ENCODE results near the gene MAN1B1.

The MAN1B1 gene

DNA sequence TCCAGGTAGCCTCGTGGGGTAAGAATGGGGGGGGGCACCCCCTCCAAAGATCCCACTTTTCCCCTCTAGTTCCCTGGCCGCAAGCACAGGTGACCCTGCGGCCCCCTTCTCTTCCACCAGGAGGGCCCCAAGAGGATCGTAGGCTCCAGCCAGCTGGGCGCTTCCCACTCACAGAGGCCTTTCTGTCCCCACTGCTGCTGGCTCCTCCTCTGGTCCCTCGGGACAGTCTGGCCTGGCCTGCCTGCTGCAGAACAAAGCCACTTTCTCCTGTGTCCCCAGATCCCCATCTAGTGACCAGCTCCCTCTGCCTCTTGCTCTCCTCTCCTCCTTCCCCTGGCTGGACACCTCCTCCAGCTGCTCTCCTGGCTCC is 15.9 kb upstream of the MAN1B1 start:
- TF ChIP-seq, protein P1, sequence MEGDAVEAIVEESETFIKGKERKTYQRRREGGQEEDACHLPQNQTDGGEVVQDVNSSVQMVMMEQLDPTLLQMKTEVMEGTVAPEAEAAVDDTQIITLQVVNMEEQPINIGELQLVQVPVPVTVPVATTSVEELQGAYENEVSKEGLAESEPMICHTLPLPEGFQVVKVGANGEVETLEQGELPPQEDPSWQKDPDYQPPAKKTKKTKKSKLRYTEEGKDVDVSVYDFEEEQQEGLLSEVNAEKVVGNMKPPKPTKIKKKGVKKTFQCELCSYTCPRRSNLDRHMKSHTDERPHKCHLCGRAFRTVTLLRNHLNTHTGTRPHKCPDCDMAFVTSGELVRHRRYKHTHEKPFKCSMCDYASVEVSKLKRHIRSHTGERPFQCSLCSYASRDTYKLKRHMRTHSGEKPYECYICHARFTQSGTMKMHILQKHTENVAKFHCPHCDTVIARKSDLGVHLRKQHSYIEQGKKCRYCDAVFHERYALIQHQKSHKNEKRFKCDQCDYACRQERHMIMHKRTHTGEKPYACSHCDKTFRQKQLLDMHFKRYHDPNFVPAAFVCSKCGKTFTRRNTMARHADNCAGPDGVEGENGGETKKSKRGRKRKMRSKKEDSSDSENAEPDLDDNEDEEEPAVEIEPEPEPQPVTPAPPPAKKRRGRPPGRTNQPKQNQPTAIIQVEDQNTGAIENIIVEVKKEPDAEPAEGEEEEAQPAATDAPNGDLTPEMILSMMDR (IDR thresholded peaks at IDR 0.05; ENCODE audit: insufficient read depth, missing control alignments): no peak
- FAIRE-seq: no peak
- no peak for DNase-seq (ENCODE audit: insufficient read length, low spot score)

DNA sequence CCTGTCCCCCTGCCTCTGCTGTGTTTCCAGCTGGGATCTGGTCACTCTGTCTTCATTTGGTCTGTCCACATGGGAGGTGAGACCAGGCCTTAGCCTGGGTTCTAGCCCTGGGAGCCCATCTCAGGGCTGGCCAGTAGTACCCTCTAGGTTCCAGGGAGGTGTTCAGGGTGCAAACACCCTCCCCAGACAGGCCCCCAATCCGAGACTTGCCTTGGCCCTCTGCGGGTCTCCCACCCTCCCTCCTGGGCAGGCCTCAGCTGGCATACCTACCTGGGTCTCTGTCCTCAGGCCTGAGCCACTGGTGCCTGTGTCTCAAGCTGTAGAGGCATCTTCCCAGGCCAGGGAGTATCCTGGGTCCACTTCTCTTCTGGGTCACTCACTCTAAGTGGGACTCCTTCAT is 15.5 kb upstream of the MAN1B1 start:
- TF ChIP-seq, protein P1 (IDR thresholded peaks at IDR 0.05; ENCODE audit: insufficient read depth, missing control alignments): no peak
- no peak for DNase-seq (ENCODE audit: insufficient read length, low spot score)
- FAIRE-seq: no peak

DNA sequence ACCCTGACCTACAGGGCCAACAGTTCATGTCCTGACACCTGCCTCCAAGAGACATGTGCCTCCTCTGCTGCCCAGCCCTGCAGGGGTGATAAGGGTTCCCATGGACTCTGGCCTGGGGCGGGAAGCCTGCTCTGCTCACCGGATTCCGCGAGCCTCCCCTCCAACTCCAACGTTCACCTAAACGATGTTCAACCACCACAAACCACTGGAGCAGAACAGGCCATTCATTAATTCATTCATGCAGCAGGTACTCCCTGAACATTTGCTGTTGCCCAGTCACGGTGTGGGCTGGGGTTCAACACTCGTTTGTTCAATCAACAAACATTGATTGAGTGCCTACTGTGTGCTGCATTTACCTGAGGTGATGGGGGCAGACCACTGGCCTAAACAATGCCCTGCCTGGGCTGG is 12.8 kb upstream of the MAN1B1 start:
- TF ChIP-seq, protein P1 (IDR thresholded peaks at IDR 0.05; ENCODE audit: insufficient read depth, missing control alignments): no peak
- DNase-seq (ENCODE audit: insufficient read length, low spot score): no peak
- no peak for FAIRE-seq

DNA sequence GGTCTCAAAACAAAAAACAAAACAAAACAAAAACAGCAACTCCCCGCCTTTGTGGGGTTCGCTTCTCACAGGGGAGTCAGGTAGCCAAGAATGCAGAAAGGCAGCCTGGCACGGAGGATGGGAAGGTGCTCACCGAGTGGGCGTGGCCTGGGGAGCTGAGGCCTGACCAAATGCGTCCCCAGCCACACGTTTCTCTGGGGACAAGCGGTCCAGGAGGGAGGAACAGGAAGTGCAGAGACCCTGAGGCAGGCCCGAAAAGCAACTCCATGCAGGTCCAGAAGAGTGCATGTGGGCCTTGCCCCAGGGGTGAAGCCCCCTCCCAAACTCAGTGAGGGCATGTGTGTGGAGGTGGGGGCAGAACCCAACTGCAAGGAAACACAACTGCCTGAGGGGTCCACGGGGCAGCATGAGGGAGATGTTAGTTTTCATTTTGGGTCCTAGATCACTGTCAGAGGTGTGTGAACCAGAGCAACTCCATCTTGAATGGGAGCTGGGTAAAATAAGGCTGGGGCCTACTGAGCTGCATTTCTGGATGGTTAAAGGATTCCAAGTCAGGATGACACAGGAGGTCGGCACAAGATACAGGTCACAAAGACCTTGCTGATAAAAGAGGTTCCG is 12.0 kb upstream of the MAN1B1 start:
- no peak for DNase-seq (ENCODE audit: insufficient read length, low spot score)
- no peak for FAIRE-seq
- TF ChIP-seq, protein P1 (IDR thresholded peaks at IDR 0.05; ENCODE audit: insufficient read depth, missing control alignments): no peak

DNA sequence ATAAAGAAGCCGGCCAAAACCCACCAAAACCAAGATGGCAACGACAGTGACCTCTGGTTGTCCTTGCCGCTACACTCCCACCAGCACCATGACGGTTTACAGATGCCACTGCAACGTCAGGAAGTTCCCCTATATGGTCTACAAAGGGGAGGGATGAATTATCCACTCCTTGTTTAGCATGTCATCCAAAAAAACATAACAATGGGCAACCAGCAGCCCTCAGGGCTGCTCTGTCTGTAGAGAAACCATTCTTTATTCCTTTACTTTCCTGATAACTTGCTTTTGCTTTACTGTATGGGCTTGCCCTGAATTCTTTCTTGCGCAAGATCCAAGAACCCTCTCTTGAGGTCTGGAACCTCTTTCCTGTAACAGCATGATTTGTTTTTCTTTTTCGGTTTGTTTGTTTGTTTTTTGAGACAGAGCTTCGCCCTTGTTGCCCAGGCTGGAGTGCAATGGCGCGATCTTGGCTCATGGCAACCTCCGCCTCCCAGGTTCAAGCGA is 11.5 kb upstream of the MAN1B1 start:
- TF ChIP-seq, protein P1 (IDR thresholded peaks at IDR 0.05; ENCODE audit: insufficient read depth, missing control alignments): no peak
- DNase-seq (ENCODE audit: insufficient read length, low spot score) (no peak), FAIRE-seq (no peak)

DNA sequence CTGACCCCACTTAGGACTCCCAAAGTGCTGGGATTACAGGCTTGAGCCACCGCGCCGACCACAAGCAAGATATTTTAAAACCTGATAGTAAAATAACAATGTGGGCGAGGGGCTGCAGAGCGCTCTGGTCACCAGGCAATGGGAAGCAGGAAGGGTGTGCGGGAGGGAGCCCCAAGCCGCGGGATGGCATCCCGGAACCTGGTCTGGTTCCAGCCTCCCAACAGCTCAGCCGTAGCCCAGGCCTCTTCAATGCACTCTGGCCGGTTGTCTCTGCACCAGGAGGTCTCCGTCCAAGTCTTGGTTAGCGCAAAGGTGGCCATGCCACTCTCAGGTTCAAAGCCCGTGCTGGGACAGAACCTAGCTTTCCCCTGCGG is 10.2 kb upstream of the MAN1B1 start:
- no peak for FAIRE-seq
- DNase-seq (ENCODE audit: insufficient read length, low spot score): no peak
- TF ChIP-seq, protein P1 (IDR thresholded peaks at IDR 0.05; ENCODE audit: insufficient read depth, missing control alignments): no peak

DNA sequence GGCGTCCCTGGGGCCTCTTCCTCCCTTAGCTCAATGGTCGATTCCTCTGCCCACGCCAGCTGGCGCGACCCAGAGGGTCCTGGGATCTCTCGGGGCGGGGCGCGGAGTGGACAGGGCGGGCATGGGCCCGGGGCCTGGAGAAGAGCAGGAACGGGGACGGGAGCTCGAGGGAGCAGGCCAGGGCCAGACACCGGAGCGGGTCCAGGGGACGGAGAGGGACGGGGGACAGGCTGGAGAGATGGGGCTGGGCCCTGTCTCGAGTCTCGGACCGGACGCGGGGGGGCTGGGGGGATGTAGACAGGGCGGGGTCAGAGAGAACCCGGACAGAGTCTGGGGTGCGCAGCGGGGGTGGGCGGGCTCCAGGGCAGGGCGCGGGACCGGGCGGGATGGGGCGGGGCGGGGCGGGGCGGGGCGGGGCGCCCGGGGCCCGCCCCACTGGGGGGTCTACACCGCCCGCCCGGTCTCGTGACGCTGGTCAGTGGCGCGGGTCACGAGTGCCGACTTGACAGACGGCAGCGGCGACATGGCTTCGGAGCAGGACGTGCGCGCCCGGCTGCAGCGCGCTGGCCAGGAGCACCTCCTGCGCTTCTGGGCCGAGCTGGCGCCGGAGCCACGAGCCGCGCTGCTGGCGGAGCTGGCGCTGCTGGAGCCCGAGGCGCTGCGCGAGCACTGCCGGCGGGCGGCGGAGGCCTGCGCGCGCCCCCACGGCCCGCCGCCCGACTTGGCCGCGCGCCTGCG is 9.6 kb upstream of the MAN1B1 start, which contains the start of gene UAP1L1:
Gene UAP1L1 (plus strand): TSS at position 508 of the 738 bp plus-strand sequence. CDS start 16 bp downstream, at position 524.
- TF ChIP-seq, protein P1 (IDR thresholded peaks at IDR 0.05; ENCODE audit: insufficient read depth, missing control alignments): no peak
- DNase-seq (ENCODE audit: insufficient read length, low spot score) (no peak), FAIRE-seq (no peak)
